H1 (cell line): ENCODE results near the gene BDKRB1.

Source experiments
- CTCF ChIP-seq, 3 experiments: IDR thresholded peaks; 1 replicate in 2 of 3; 2 replicates in 1 of 3; pipeline versions ENCODE4 v1.5.1 to v1.6.1; 2011; ENCODE audit warnings: low read length in 3 of 3, mild to moderate bottlenecking in 3 of 3, inconsistent platforms in 2 of 3, low read depth in 1 of 3, moderate library complexity in 1 of 3; ENCODE audit not compliant: insufficient read depth in 1 of 3; ENCODE audit errors: control extremely low read depth in 1 of 3
- JUN ChIP-seq: IDR thresholded peaks from 2 replicates; pipeline ENCODE4 v1.6.1; 2011; ENCODE audit warnings: low read depth, mild to moderate bottlenecking, improper control_type of control experiment, low read length
- POLR2A ChIP-seq, 2 experiments: IDR thresholded peaks; 1 replicate in 1 of 2; 2 replicates in 1 of 2; pipeline ENCODE4 v1.6.1; 2011; ENCODE audit warnings: low read depth in 2 of 2, low read length in 2 of 2, mild to moderate bottlenecking in 2 of 2; ENCODE audit errors: control extremely low read depth in 1 of 2
- YY1 ChIP-seq: IDR thresholded peaks from 2 replicates; pipeline ENCODE4 v1.6.1; 2011; ENCODE audit warnings: low read depth, mild to moderate bottlenecking, low read length

GRCh38 chr14:96206461-96206860 is 49.5 kb upstream of the BDKRB1 start:
- TF ChIP-seq CTCF (IDR thresholded peaks at IDR 0.05; ENCODE audit: control extremely low read depth in 1 of 3, insufficient read depth in 1 of 3, low read depth in 1 of 3, low read length in 3 of 3) (no peak), YY1 (no peak), POLR2A (IDR thresholded peaks at IDR 0.05; ENCODE audit: control extremely low read depth in 1 of 2, low read depth in 2 of 2, low read length in 2 of 2) (no peak), JUN (no peak)
